Measurements from ENCODE around the gene UBE2V1.

GRCh38 chr20:50092436-50092835, 20.5 kb downstream of the UBE2V1 start:
- TF ChIP-seq TAF1 (IDR thresholded peaks at IDR 0.05; ENCODE audit: low read depth, low read length), result no peak
- TF ChIP-seq POLR2AphosphoS5 (IDR thresholded peaks at IDR 0.05; ENCODE audit: low read depth, low read length), result no peak
- TF ChIP-seq POLR2A (IDR thresholded peaks at IDR 0.05; ENCODE audit: low read depth, low read length), result no peak
- no peak for TF ChIP-seq PAX5 (IDR thresholded peaks at IDR 0.05; ENCODE audit: insufficient read depth, low read length, severe bottlenecking)
- no peak for TF ChIP-seq SPI1 (IDR thresholded peaks at IDR 0.05; ENCODE audit: low read depth, low read length)

All from GM12891 (cell line).